Activated T-cell treated with anti-CD3 and anti-CD28 coated beads for 4 hours (primary cell): ENCODE results near the gene KCND2.
"Not testable (repeated sequence)": the region's sequence is repeated elsewhere in the genome, so short reads cannot be mapped to it uniquely, and the experiment has no call there.

Experiments used
- DNase-seq: peaks from one replicate; pipeline ENCODE4 v3.0.0-alpha.2; 2020

KCND2 gene

GRCh38 chr7:120502825-120503224 lies 229.8 kb downstream of the KCND2 start:
- no peak for DNase-seq

DNA sequence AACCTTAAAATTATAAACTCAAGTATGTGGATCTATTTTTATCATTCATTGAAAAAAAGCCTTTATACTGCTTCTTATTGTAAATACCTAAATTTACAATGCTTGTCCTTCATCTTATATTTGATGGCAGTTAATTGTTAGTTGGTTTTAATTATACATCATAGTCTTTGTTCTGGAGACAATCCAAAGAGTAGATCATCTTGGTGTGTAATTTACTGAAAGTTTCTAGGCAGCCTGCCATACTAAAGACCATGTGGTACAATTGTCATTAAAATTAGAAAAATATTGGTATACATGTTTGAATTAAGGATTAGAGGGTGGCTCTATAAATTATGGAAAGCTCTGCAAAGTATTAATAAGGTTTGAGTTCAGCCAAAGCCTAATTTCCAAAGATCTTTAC lies 231.4 kb downstream of the KCND2 start:
- DNase-seq: no peak

GRCh38 chr7:120505770-120506169 lies 232.8 kb downstream of the KCND2 start:
- no peak for DNase-seq

GRCh38 chr7:120512701-120513100 lies 239.7 kb downstream of the KCND2 start:
- no peak for DNase-seq

- DNase-seq: no peak
Observed at GRCh38 chr7:120519224-120519623, 246.2 kb downstream of the KCND2 start.

- DNase-seq: no peak
Observed at GRCh38 chr7:120521761-120522737, 249.1 kb downstream of the KCND2 start.

GRCh38 chr7:120523985-120524384 lies 251.0 kb downstream of the KCND2 start:
- DNase-seq: no peak

- DNase-seq: no peak
Observed at GRCh38 chr7:120526902-120527509, 254.0 kb downstream of the KCND2 start.

GRCh38 chr7:120529736-120530135 lies 256.8 kb downstream of the KCND2 start:
- no peak for DNase-seq

GRCh38 chr7:120538335-120538734 lies 265.4 kb downstream of the KCND2 start:
- no peak for DNase-seq

- DNase-seq: no peak
Observed at GRCh38 chr7:120539321-120539720, 266.3 kb downstream of the KCND2 start.

GRCh38 chr7:120547605-120548004 lies 274.6 kb downstream of the KCND2 start:
- no peak for DNase-seq

GRCh38 chr7:120550494-120551048 lies 277.6 kb downstream of the KCND2 start:
- DNase-seq: no peak

DNA sequence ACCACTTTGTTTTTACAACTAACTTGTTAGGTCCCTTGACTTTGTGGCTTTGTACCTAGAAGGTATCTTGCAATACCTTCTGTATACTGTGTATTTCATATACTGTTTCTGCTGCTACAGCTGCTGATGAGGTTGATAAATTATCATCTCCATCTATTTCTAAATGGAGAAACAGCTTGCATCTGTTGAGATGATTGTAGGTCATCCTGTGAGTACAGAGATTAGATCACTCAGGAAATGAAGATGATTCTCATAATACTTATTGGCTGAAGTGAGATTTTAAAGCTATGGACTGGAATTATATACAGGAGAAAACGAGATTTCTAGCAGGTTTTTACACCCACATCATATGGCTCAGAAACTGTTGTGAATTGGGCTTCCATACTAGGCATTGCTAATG lies 280.5 kb downstream of the KCND2 start:
- no peak for DNase-seq

- no peak for DNase-seq
Observed at GRCh38 chr7:120554960-120555571, 282.1 kb downstream of the KCND2 start.

- no peak for DNase-seq
Observed at GRCh38 chr7:120564145-120564544, 291.2 kb downstream of the KCND2 start.

- no peak for DNase-seq
Observed at GRCh38 chr7:120567204-120567603, 294.2 kb downstream of the KCND2 start.

- not testable (repeated sequence) for DNase-seq
Observed at GRCh38 chr7:120578657-120579056, 305.7 kb downstream of the KCND2 start.

GRCh38 chr7:120582916-120583315 lies 309.9 kb downstream of the KCND2 start:
- no peak for DNase-seq

DNA sequence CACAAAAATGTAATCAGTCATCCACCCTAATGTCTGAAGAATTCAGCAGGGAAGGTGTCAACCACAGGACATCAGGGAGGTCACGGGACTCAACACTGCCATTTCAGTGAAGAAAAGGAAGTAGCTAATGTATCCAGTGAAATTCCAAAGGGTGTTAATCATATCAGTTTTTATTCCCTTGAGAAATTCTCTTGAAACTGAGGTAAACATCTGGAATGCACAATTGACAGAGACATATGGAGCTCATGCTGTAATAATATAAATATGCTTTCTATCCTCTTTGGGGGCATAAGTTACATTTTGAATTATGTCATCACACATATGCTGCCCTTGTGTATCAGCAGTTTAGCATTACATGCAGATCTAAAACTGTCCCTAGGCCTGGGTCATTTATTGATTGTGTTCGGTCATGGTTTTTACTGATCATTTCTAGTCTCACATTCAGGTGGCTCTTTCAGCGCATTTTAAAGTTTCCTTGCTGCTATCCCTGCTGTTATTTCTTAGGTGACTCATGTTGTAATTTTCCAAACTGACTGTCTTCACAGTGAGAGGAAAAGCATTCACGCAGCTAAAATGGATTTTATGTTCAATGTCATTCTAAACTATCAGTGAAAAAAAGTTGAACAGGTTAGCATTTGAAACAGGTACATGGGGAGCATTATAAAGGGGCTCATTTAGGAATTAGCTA lies 311.1 kb downstream of the KCND2 start:
- no peak for DNase-seq

DNA sequence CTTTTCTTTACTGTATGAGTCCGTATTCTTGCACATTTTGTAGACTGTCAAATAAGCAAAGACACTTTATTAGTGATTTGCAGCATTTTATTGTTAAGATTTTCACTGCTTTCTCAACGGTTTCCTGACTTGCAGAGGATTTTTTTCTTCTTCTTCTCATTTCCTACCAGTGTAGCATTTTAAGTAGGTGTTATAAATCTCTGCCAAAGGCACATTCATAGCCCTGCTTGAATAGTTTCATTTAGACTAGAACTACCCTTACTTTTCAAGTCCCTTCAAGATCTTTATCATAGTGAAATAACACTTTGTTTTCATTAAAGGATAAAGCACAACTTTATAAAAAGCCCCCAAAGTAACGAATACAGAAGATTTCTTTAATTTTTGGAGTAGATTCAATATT lies 313.6 kb downstream of the KCND2 start:
- no peak for DNase-seq

DNA sequence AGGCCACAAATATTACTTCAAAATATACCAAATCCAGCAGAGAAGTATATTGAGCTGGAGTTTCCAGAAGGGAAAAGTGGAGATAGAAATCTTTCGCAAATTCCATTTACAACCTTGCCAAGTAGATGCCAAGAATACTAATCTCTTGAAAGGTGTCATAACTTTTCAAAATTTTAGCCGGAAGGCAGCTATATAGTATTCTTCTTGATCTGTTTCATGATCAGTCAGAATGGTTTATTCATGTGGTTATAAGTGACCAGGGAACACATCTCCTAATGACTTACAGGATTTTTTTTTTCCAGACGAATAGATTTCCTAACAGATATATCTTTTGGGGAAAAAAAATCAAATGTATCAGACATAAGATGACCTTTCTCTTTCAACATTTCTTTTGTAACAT lies 314.3 kb downstream of the KCND2 start:
- DNase-seq: no peak

- DNase-seq: no peak
Observed at GRCh38 chr7:120588416-120588815, 315.4 kb downstream of the KCND2 start.
